AG09319 (cell line): Measurements from ENCODE around the gene SESN3.

Experiments
- DNase-seq: peaks from one replicate; pipeline ENCODE4 v3.0.0-alpha.2; 2010; ENCODE audit warnings: low read depth; ENCODE audit errors: extremely low read depth
- CTCF ChIP-seq: IDR thresholded peaks from 2 replicates; pipeline ENCODE4 v1.5.1; 2011; ENCODE audit warnings: low read depth, mild to moderate bottlenecking, inconsistent platforms, low read length, moderate library complexity

Gene SESN3

DNA sequence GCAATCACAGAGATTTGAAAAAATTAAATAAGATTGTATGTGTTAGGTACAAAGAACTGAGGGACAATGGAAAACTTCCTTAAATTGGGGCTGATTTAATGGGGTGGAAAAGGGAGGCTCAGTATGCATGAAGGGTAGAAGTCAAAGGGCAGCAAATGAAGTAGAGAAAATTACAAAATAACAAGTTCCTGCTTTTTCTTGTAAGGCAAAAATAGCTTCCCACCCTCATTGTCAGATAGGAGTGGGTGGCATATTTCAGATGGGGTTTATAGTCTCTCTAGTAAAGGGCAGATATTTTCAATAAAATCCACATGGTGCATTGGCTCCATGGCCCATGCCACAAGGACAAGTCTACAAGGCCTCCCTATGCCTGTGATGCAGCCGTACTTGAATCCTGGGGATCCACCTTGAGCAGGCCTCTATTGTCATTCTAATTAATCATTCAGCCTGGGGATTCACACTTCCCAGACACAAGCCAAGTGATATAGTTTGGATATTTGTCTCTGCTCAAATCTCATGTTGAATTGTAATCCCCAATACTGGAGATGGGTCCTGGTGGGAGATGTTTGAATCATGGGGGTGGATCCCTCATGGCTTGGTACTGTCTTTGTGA, 36.7 kb upstream of the SESN3 start:
- DNase-seq = no peak
- TF ChIP-seq CTCF = no peak

DNA sequence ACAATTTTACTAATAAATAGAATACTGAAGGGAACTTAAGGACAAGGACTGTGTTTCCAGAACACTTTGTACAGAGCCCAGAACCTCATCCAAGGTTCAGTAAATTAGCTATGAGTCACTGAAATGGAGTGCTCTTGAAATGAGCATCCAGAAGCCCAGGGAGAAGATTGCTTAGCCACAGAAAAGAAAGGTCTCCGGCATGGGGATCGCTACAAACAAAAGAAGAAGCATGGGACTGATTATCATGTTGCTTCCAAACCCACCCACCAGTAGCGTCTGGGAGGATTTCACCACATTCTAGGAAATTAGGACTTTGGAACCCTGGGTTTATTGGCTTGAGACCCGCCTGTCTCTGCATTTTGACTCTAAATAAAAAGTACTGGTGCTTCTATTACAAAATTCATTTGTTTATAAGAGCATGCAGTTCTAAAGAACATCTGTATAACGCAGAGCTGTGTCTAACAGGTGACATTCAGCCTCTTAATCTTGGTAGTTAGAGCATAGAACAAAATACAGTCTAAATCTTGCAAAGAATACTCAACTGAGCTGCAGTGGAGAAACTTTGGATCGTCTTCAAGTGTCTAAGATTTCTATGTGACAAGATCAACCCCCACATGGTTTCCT, 35.9 kb upstream of the SESN3 start:
- TF ChIP-seq CTCF = no peak
- no peak for DNase-seq

- no peak for TF ChIP-seq CTCF
- DNase-seq = no peak
These were observed 33.9 kb upstream of the SESN3 start for GRCh38 chr11:95264881-95265280.

- no peak for TF ChIP-seq CTCF
- no peak for DNase-seq
These were observed 32.2 kb upstream of the SESN3 start for GRCh38 chr11:95262994-95263765.

GRCh38 chr11:95257456-95257971, 26.5 kb upstream of the SESN3 start:
- DNase-seq = no peak
- TF ChIP-seq CTCF = no peak

DNA sequence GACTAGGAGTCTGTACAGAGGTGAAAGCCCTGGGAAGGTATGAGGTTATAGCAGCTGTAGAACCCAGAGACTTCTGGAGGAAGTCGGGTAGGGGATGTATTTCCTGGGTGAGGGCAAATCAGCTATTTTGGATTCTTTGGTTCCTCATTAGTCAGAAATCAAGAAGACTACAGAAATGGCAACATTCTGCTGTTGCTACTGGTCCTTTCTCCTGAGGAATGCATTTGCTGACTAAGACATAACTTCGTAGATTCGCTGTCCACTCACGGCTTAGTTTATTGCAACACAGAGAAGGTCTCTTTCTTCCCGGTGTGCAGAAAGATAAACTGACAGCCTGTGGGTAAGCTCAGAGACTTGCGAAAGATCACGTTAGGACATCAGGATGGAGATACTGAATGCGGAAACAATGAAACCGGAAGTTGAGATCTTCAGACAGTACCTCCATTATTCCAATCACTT, 25.3 kb upstream of the SESN3 start:
- TF ChIP-seq CTCF = no peak
- no peak for DNase-seq
